Keratinocyte (primary cell): Measurements from ENCODE around the gene RXRA. TPM values are rescaled to one million over a fixed set of nuclear protein-coding genes. Genes with fewer than 3 reads are reported as not detected.

Source experiments
- DNase-seq: peaks from one replicate; pipeline ENCODE4 v3.0.0-alpha.2; 2011; ENCODE audit warnings: low read depth, missing footprints, low spot score
- FAIRE-seq: peaks from 2 replicates; lab custom pipeline; 2011; peaks lifted over from hg19 to GRCh38; lab: Jason Lieb, UNC
- H2AFZ ChIP-seq: 2 replicates; pipeline ENCODE4 v1.6.0; 2012; ENCODE audit warnings: low read length, control low read depth, inconsistent platforms; ENCODE audit not compliant: control insufficient read depth
- H3K27ac ChIP-seq: 2 replicates; pipeline ENCODE4 v1.5.1; 2011; ENCODE audit warnings: low read length; ENCODE audit not compliant: control insufficient read depth, insufficient read depth
- H3K27me3 ChIP-seq: 3 replicates; pipeline ENCODE4 v1.6.0; 2011; ENCODE audit warnings: low read length; ENCODE audit not compliant: control insufficient read depth, insufficient read depth; ENCODE audit errors: extremely low read depth
- H3K36me3 ChIP-seq, 2 experiments: 2 replicates in 1 of 2; 3 replicates in 1 of 2; pipeline ENCODE4 v1.5.1; 2011; ENCODE audit warnings: low read length in 2 of 2, mild to moderate bottlenecking in 1 of 2; ENCODE audit not compliant: control insufficient read depth in 2 of 2, insufficient read depth in 2 of 2; ENCODE audit errors: extremely low read depth in 1 of 2
- H3K4me1 ChIP-seq: 3 replicates; pipeline ENCODE4 v1.5.1; 2011; ENCODE audit warnings: low read length; ENCODE audit not compliant: control insufficient read depth, insufficient read depth; ENCODE audit errors: extremely low read depth
- H3K4me2 ChIP-seq: 3 replicates; pipeline ENCODE4 v1.6.0; 2011; ENCODE audit warnings: low read depth, low read length; ENCODE audit not compliant: control insufficient read depth, insufficient read depth; ENCODE audit errors: extremely low read depth
- H3K4me3 ChIP-seq, 3 experiments: fragments of 200-600 bp in 1 of 3; sonication (generic) in 1 of 3; 2 replicates in 2 of 3; 3 replicates in 1 of 3; pipeline ENCODE4 v1.5.1; 2011 to 2016; ENCODE audit warnings: low read length in 3 of 3, mild to moderate bottlenecking in 3 of 3, control low read depth in 2 of 3, inconsistent platforms in 1 of 3, low read depth in 1 of 3, mixed read lengths in 1 of 3, mixed run types in 1 of 3, moderate library complexity in 1 of 3; ENCODE audit not compliant: control insufficient read depth in 2 of 3, insufficient read depth in 2 of 3; ENCODE audit errors: extremely low read depth in 1 of 3
- H3K79me2 ChIP-seq: 2 replicates; pipeline ENCODE4 v1.6.0; 2012; ENCODE audit warnings: low read length; ENCODE audit not compliant: control insufficient read depth, insufficient read depth
- H3K9ac ChIP-seq: 3 replicates; pipeline ENCODE4 v1.6.0; 2011; ENCODE audit warnings: low read length; ENCODE audit not compliant: control insufficient read depth, insufficient read depth; ENCODE audit errors: extremely low read depth
- H3K9me1 ChIP-seq: 3 replicates; pipeline ENCODE4 v1.6.0; 2011; ENCODE audit warnings: low read length; ENCODE audit not compliant: control insufficient read depth, insufficient read depth; ENCODE audit errors: extremely low read depth
- H3K9me3 ChIP-seq: 2 replicates; pipeline ENCODE4 v1.5.1; 2012; ENCODE audit warnings: low read depth, low read length; ENCODE audit not compliant: control insufficient read depth
- H4K20me1 ChIP-seq: 3 replicates; pipeline ENCODE4 v1.6.0; 2011; ENCODE audit warnings: low read length; ENCODE audit not compliant: control insufficient read depth, insufficient read depth; ENCODE audit errors: extremely low read depth
- CTCF ChIP-seq, 3 experiments: IDR thresholded peaks in 1 of 3; conservative IDR thresholded peaks in 1 of 3; optimal IDR thresholded peaks in 1 of 3; 2 replicates in 2 of 3; 3 replicates in 1 of 3; pipeline versions ENCODE3 to v1.5.1; 2011; ENCODE audit warnings: low read length in 3 of 3, mild to moderate bottlenecking in 3 of 3, moderate library complexity in 2 of 3, control low read depth in 1 of 3, inconsistent platforms in 1 of 3; ENCODE audit not compliant: insufficient read depth in 2 of 3; ENCODE audit errors: extremely low read depth in 1 of 3
- EZH2 ChIP-seq: IDR thresholded peaks from one replicate; pipeline ENCODE4 v1.6.1; 2012; ENCODE audit warnings: inconsistent platforms, mild to moderate bottlenecking, low read length, moderate library complexity
- dilution Hi-C: fragments of 300-500 bp; cut with MboI; formaldehyde crosslinking; loops from one replicate; pipeline ENCODE4 v1.7.0; 2020; ENCODE audit warnings: low sequenced_read_pairs; ENCODE audit not compliant: extremely low pct_ligation_motif_present
- polyA plus RNA-seq, 5 experiments: library from polyadenylated mRNA; depleted of rRNA in 3 of 5; stranded (reverse) in 3 of 5; stranded (forward) in 1 of 5; unstranded in 1 of 5; fragments of >200 nt; gene quantifications; 1 replicate in 1 of 5; 2 replicates in 3 of 5; 3 replicates in 1 of 5; pipeline versions ENCODE4 v1.2.1 to v1.2.3, GENCODE V29; 2011 to 2012; ENCODE audit warnings: missing spikeins in 2 of 5, low read depth in 1 of 5, low replicate concordance in 1 of 5

RXRA gene
- polyA plus RNA-seq, 1 donor (not counting 4 experiments of a cell fraction or from before 2014, with no cell fraction given), result 9.7 TPM

DNA sequence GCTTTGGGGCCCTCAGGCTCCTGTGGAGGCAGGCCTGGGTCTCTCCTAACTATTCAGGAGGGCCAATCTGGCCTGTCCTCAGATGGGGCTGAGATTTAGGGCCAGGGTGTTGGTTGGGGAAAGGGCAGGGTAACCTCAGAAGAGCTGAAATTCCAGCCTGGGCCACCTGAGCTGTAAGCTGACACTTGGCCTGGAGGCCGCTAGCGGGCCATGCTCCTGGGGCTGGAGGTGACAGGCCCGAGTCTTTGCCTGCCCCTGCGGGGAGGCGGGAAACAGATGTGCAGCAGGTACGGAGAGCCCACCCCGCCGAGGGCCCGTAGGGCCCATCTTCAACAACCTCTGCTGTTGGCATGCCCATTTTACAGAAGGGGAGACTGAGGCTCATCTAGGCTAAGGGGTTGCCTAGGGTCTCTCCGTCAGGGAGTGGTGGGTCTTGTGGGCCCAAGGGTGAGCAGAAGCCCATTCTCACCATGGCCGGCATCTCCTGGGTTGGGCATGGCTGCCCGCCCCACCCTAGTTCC lies 69.5 kb downstream of the RXRA start:
- DNase-seq (no peak), FAIRE-seq (no peak)
- no peak overlapping the region for H3K27ac ChIP-seq
- H3K36me3 ChIP-seq, result peaks cover 0 to 6% of the 10 kb centered on the region in 2 experiments
- H3K9me3 ChIP-seq, result peaks cover 3% of the 10 kb centered on the region
- no peaks in the 10 kb centered on the region for H3K9me1 ChIP-seq
- H3K4me2 ChIP-seq, result no peak overlapping the region
- no peaks in the 10 kb centered on the region for H3K27me3 ChIP-seq
- no peak overlapping the region for H3K4me3 ChIP-seq
- no peak overlapping the region for H2AFZ ChIP-seq
- peaks cover 9% of the 10 kb centered on the region for H3K4me1 ChIP-seq
- TF ChIP-seq CTCF (optimal IDR thresholded peaks at IDR 0.05 in 1 of 3, IDR thresholded peaks at IDR 0.05 in 1 of 3, conservative IDR thresholded peaks at IDR 0.05 in 1 of 3; ENCODE audit: extremely low read depth in 1 of 3, insufficient read depth in 2 of 3, low read length in 3 of 3) (no peak), EZH2 (no peak)
- no peak overlapping the region for H3K9ac ChIP-seq
- H3K79me2 ChIP-seq, result peaks cover 72% of the 10 kb centered on the region
- dilution Hi-C loops, result no loop called here
- peaks cover 29% of the 10 kb centered on the region for H4K20me1 ChIP-seq

DNA sequence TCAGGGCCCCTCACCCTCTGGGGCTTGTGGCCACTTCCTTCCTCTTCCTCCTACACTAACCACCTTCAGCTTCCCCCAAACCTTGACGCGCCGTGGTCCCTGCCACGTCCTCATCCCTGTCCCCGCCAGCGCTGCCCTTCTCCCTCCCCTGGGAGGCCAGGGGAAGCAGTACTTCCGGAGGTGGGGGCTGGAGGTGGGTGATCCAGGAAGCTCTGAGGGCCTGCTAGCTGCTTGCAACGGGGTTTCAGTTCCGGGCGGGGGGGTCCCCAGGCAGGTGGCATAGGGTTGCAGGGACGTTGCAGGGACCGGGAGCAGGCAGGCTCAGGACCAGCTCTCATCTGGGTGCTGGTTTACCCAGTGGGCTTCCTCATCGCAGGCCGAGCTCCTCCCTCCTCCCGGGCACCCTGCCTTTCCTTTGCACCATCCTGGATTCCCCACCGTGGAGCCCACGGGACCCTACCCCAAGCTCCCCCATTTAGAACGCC lies 70.0 kb downstream of the RXRA start:
- Histone ChIP-seq H3K9me3 (peaks cover 3% of the 10 kb centered on the region), H3K9ac (no peak overlapping the region)

More for the DNA sequence above, 70.0 kb downstream of the RXRA start:
- FAIRE-seq (no peak), DNase-seq (no peak)
- H4K20me1 ChIP-seq, result peaks cover 25% of the 10 kb centered on the region
- dilution Hi-C loops, result no loop called here
- peak overlapping the region; percentile 16 for H3K4me2 ChIP-seq
- H3K4me3 ChIP-seq, result no peak overlapping the region
- no peaks in the 10 kb centered on the region for H3K9me1 ChIP-seq
- peaks cover 0 to 7% of the 10 kb centered on the region in 2 experiments for H3K36me3 ChIP-seq
- H3K27ac ChIP-seq, result no peak overlapping the region
- H3K4me1 ChIP-seq, result peaks cover 9% of the 10 kb centered on the region
- no peak for TF ChIP-seq EZH2
- no peak for TF ChIP-seq CTCF (optimal IDR thresholded peaks at IDR 0.05 in 1 of 3, IDR thresholded peaks at IDR 0.05 in 1 of 3, conservative IDR thresholded peaks at IDR 0.05 in 1 of 3; ENCODE audit: extremely low read depth in 1 of 3, insufficient read depth in 2 of 3, low read length in 3 of 3)
- H3K79me2 ChIP-seq, result peaks cover 68% of the 10 kb centered on the region
- no peaks in the 10 kb centered on the region for H3K27me3 ChIP-seq
- H2AFZ ChIP-seq, result no peak overlapping the region
